Fibroblast of gingiva (primary cell): ENCODE results near the gene LRRN4CL.

Experiments
- DNase-seq: peaks from one replicate; pipeline ENCODE4 v3.0.0-alpha.2; 2011; ENCODE audit warnings: low read depth

The LRRN4CL gene

GRCh38 chr11:62646825-62647608 lies 42.3 kb downstream of the LRRN4CL start:
- no peak for DNase-seq

GRCh38 chr11:62645946-62646824 lies 43.1 kb downstream of the LRRN4CL start, which contains the start of gene GANAB:
GANAB (minus strand) TSS chr11:62646613; CDS start chr11:62646599, 14 bp downstream.
- DNase-seq = peak; percentile 97

- no peak for DNase-seq
These were observed 43.7 kb downstream of the LRRN4CL start for GRCh38 chr11:62645671-62645945.

GRCh38 chr11:62644220-62644619 lies 45.1 kb downstream of the LRRN4CL start:
- no peak for DNase-seq
